D721Med (cell line): ENCODE results near the gene WWC2.
"Not testable (repeated sequence)": the region's sequence is repeated elsewhere in the genome, so short reads cannot be mapped to it uniquely, and the experiment has no call there.

ENCODE experiments used
- DNase-seq: peaks from one replicate; pipeline ENCODE4 v3.0.0; 2011; ENCODE audit warnings: low spot score; ENCODE audit not compliant: insufficient read length
- FAIRE-seq: peaks from 2 replicates; lab custom pipeline; 2011; peaks lifted over from hg19 to GRCh38; lab: Jason Lieb, UNC
- CTCF ChIP-seq: IDR thresholded peaks from 2 replicates; pipeline ENCODE4 v1.5.1; 2012; ENCODE audit warnings: mild to moderate bottlenecking, control low read depth; ENCODE audit not compliant: insufficient read depth; ENCODE audit errors: missing control alignments

The WWC2 gene

GRCh38 chr4:183186813-183187212 is 87.8 kb downstream of the WWC2 start:
- TF ChIP-seq CTCF: no peak
- FAIRE-seq: no peak
- no peak for DNase-seq

DNA sequence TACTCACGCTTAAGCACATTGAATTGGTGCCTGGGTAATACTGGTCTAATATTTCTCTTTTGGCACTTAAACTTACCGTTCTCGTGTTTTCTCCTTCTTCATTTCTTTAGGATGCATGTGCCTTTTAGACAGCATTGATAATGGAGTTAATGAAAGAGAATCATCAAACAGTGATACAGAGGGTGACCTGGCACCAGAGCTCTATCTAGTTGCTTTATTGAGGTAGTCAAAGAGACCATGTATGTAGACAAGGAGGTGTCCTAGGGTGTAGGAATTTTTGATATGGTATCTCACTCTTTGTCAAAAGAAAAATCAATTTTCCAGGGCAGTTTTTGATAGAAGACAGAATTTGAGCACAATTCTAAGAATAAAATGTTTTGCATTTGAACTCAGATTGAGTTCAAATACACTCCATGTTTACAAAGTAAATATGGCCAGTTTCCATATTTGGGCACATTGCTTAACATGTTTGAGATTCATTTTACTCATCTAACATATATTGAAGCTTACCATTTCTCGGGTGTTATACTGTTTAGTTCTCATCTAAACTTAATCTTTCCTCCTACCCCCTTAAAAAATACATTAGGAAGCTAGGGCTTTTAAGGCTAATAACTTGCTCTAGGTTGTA is 92.0 kb downstream of the WWC2 start:
- FAIRE-seq (no peak), DNase-seq (no peak)
- TF ChIP-seq CTCF: no peak

- no peak for TF ChIP-seq CTCF
- FAIRE-seq (no peak), DNase-seq (no peak)
Observed at GRCh38 chr4:183191630-183192029, 92.6 kb downstream of the WWC2 start.

DNA sequence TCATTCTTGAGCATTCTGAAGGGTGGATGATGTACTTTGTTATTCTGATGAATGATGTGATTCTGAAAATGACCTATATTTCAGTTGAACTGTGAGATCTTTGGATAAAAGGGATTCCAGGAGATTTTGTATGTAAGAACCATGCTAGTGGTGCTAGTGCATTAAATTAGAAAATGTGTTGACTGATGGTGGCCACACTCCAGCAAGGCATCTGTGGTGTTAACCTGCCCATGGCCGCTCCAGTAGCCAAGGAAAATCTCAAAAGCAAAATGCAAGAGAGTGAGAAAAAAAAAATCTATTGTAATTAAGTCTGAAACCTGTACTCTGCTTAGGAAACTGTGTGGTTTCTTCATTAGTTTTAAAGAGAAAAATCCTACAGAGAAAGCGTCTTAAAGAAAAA is 93.5 kb downstream of the WWC2 start:
- no peak for TF ChIP-seq CTCF
- no peak for DNase-seq
- FAIRE-seq: no peak

GRCh38 chr4:183193730-183194338 is 94.8 kb downstream of the WWC2 start:
- not testable (repeated sequence) for FAIRE-seq, DNase-seq

DNA sequence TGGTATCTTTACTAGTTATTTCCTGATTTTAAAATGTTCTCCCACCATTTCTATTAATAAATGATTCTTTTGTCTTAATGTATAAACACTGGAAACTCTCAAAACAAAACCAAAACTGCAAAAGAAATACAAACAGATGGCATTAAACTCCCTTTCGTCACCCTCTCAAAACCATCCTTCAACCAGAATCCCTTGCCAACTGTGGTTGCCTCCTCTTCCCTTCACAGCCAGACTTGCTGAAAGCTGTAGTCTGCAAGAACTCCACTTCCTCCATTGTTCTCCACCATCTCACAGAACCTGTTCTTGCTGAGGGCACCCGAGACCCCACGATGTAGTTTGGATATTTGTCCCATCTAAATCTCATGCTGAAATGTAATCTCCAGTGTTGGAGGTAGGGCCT is 96.5 kb downstream of the WWC2 start:
- TF ChIP-seq CTCF: no peak
- FAIRE-seq: no peak
- DNase-seq: no peak

DNA sequence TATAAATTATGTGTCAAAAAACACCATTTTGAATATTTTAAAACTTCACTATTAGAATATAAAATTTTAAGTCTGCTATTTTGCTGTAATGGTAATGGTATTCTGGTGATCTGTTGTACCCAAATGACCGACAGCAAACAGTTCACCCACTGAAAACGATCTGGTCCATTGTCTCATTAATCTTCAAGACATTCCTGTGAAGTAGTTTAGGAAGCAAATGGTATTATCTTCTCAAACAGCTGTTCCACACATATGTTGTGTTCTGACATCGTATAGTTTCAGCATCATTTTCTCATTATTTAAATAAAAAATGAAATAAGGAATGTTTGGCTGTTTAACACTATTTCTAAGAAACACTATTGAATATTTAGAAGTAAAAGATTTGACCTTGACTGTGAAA is 98.1 kb downstream of the WWC2 start:
- TF ChIP-seq CTCF: no peak
- DNase-seq (no peak), FAIRE-seq (peak; percentile 35)
